HCT116 (cell line): Measurements from ENCODE around the gene CCDC71. TPM values are rescaled to one million over a fixed set of nuclear protein-coding genes. Genes with fewer than 3 reads are reported as not detected.

ENCODE experiments used
- ATAC-seq: fragments of 200-7000 bp; cut with Tn5 transposase; 2 replicates; pipeline ENCODE4 v1.9.1; 2020; ENCODE audit warnings: mild to moderate bottlenecking, moderate library complexity
- BruUV-seq: library from RNA; stranded (reverse); fragments of 400-500 nt; replicated peaks from 2 replicates; lab custom pipeline; 2021; lab: Mats Ljungman, UMichigan
- CTCF ChIA-PET: fragments of 300-600 bp; sonication (Branson Sonifier 250); formaldehyde crosslinking; loops from one replicate; lab custom pipeline; 2021; ENCODE audit warnings: antibody characterized with exemption; lab: Charles Lee
- POLR2A ChIA-PET: fragments of 300-600, 350-600 bp; sonication (Branson Sonifier 250); formaldehyde crosslinking; loops from one replicate; lab custom pipeline; 2021; ENCODE audit warnings: antibody characterized with exemption; lab: Charles Lee
- RAD21 ChIA-PET, 2 experiments: fragments of 300-600 bp; sonication (Branson Sonifier 250); formaldehyde crosslinking; loops; one replicate each; lab custom pipeline; 2023; ENCODE audit warnings: low total read pairs in 2 of 2; ENCODE audit not compliant: uncharacterized antibody in 2 of 2, unreplicated experiment in 2 of 2, low non-redundant PET in 1 of 2; lab: Charles Lee
- DNase-seq: peaks from one replicate; pipeline ENCODE4 v3.0.0-alpha.2; 2010; ENCODE audit warnings: low read depth, low spot score
- H2AFZ ChIP-seq: fragments of 200-600 bp; shearing (Covaris generic), sonication (generic); 2 replicates; pipeline ENCODE4 v1.6.1; 2017; ENCODE audit warnings: low read depth, mixed run types, mixed read lengths, antibody characterized with exemption, low read length; ENCODE audit not compliant: poor library complexity, severe bottlenecking
- H3K27ac ChIP-seq: 2 replicates; pipeline ENCODE4 v1.5.1; 2012; ENCODE audit warnings: low read depth, low read length
- H3K27me3 ChIP-seq: fragments of 200-600 bp; sonication (generic); 2 replicates; pipeline ENCODE4 v1.6.1; 2016; ENCODE audit warnings: mixed run types, low read length, mixed read lengths; ENCODE audit not compliant: insufficient read depth
- H3K36me3 ChIP-seq, 2 experiments: fragments of 200-500 bp in 1 of 2; fragments of 200-600 bp in 1 of 2; sonication (Bioruptor generic) in 1 of 2; sonication (generic) in 1 of 2; 2 replicates each; pipeline versions ENCODE4 v1.5.1 to v1.6.1; 2014 to 2016; ENCODE audit warnings: low read length in 2 of 2, inconsistent platforms in 1 of 2, mixed read lengths in 1 of 2, mixed run types in 1 of 2; ENCODE audit not compliant: insufficient read depth in 2 of 2, control insufficient read depth in 1 of 2
- H3K4me1 ChIP-seq, 2 experiments: fragments of 200-600 bp in 1 of 2; sonication (generic) in 1 of 2; 2 replicates each; pipeline versions ENCODE4 v1.5.1 to v1.6.1; 2012 to 2017; ENCODE audit warnings: low read length in 2 of 2, inconsistent platforms in 1 of 2, mild to moderate bottlenecking in 1 of 2, mixed read lengths in 1 of 2, mixed run types in 1 of 2, moderate library complexity in 1 of 2; ENCODE audit not compliant: insufficient read depth in 2 of 2, control insufficient read depth in 1 of 2
- H3K4me2 ChIP-seq: fragments of 200-600 bp; sonication (generic); 2 replicates; pipeline ENCODE4 v1.6.1; 2017; ENCODE audit warnings: mixed run types, low read length, mixed read lengths
- H3K4me3 ChIP-seq, 2 experiments: fragments of 200-600 bp in 1 of 2; sonication (generic) in 1 of 2; replicated peaks in 1 of 2; 2 replicates each; pipeline ENCODE4 v1.5.1; 2011 to 2016; ENCODE audit warnings: low read length in 2 of 2, control low read depth in 1 of 2, low read depth in 1 of 2, mild to moderate bottlenecking in 1 of 2, mixed read lengths in 1 of 2, mixed run types in 1 of 2
- H3K79me2 ChIP-seq: fragments of 200-600 bp; sonication (generic); 2 replicates; pipeline ENCODE4 v1.6.1; 2017; ENCODE audit warnings: mild to moderate bottlenecking, mixed run types, low read length, moderate library complexity, mixed read lengths; ENCODE audit not compliant: insufficient read depth
- H3K9ac ChIP-seq: fragments of 200-600 bp; sonication (generic); 2 replicates; pipeline ENCODE4 v1.6.1; 2016; ENCODE audit warnings: low read length, mixed read lengths
- H3K9me2 ChIP-seq: fragments of 200-600 bp; sonication (generic), shearing (Covaris generic); 2 replicates; pipeline ENCODE4 v1.6.1; 2017; ENCODE audit warnings: mixed run types, mild to moderate bottlenecking, moderate library complexity; ENCODE audit not compliant: insufficient read depth
- H3K9me3 ChIP-seq, 2 experiments: fragments of 200-500 bp in 1 of 2; fragments of 200-600 bp in 1 of 2; sonication (Bioruptor generic) in 1 of 2; sonication (generic) in 1 of 2; 2 replicates each; pipeline ENCODE4 v1.6.1; 2014 to 2017; ENCODE audit warnings: low read length in 2 of 2, mixed read lengths in 2 of 2, inconsistent platforms in 1 of 2, low read depth in 1 of 2, mild to moderate bottlenecking in 1 of 2, mixed run types in 1 of 2, moderate library complexity in 1 of 2; ENCODE audit not compliant: control insufficient read depth in 1 of 2, insufficient read depth in 1 of 2
- H4K20me1 ChIP-seq: fragments of 200-600 bp; sonication (generic), shearing (Covaris generic); 2 replicates; pipeline ENCODE4 v1.6.1; 2017; ENCODE audit warnings: mixed run types, mild to moderate bottlenecking, moderate library complexity; ENCODE audit not compliant: insufficient read depth
- CEBPB ChIP-seq: IDR thresholded peaks from 2 replicates; pipeline ENCODE4 v1.6.1; 2012; ENCODE audit warnings: low read depth
- EZH2 ChIP-seq: fragments of 200-600 bp; sonication (generic); IDR thresholded peaks from 2 replicates; pipeline ENCODE4 v1.6.1; 2017; ENCODE audit warnings: antibody characterized with exemption, mixed run types
- EZH2phosphoT487 ChIP-seq: fragments of 200-600 bp; IDR thresholded peaks from 2 replicates; pipeline ENCODE4 v1.6.1; 2018; ENCODE audit warnings: antibody characterized with exemption, borderline replicate concordance
- POLR2AphosphoS5 ChIP-seq: IDR thresholded peaks from 2 replicates; pipeline ENCODE4 v1.6.1; 2011; ENCODE audit warnings: mild to moderate bottlenecking, low read depth, low read length, moderate library complexity
- RAD21 ChIP-seq: IDR thresholded peaks from 2 replicates; pipeline ENCODE4 v1.6.1; 2012; ENCODE audit warnings: low read depth, mild to moderate bottlenecking
- SRF ChIP-seq: IDR thresholded peaks from 2 replicates; pipeline ENCODE4 v1.6.1; 2012; ENCODE audit warnings: low read depth
- YY1 ChIP-seq: IDR thresholded peaks from 2 replicates; pipeline ENCODE4 v1.6.1; 2011; ENCODE audit warnings: low read length, low read depth, moderate library complexity, mild to moderate bottlenecking; ENCODE audit not compliant: insufficient replicate concordance; ENCODE audit errors: extremely low read depth
- intact Hi-C: fragments of 100-400 bp; cut with micrococcal nuclease; formaldehyde crosslinking; loops from 2 replicates; pipeline ENCODE4 v1.10.0; 2022
- total RNA-seq: library from RNA; stranded (reverse); gene quantifications from one replicate; pipeline ENCODE4 v1.2.1, GENCODE V29; 2021; ENCODE audit not compliant: unreplicated experiment
- TF ChIP-seq, protein P1 (sequence below): IDR thresholded peaks from 2 replicates; pipeline ENCODE4 v1.6.1; 2011; ENCODE audit warnings: mild to moderate bottlenecking, low read length, moderate library complexity; ENCODE audit not compliant: insufficient replicate concordance; ENCODE audit errors: extremely low read depth

Gene CCDC71
- total RNA-seq, 1 experiment from 2014 or later: 32.8 TPM

DNA sequence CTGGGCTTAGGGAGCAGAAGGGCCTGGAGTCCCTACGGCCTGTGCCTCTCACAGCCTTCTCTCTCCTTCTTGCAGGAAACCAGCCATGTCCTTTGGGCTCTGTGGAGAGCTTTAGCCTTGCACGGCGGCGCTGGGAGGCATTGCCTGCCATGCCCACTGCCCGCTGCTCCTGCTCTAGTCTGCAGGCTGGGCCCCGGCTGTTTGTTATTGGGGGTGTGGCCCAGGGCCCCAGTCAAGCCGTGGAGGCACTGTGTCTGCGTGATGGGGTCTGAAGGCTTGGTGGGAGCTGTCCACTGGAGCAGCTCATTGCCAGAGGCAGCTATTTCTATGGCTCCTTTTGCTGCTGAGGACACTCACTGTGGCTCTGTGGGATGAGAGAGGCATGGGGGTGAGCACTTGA, 9.4 kb upstream of the CCDC71 start:
- CTCF ChIA-PET: no interaction called here

DNA sequence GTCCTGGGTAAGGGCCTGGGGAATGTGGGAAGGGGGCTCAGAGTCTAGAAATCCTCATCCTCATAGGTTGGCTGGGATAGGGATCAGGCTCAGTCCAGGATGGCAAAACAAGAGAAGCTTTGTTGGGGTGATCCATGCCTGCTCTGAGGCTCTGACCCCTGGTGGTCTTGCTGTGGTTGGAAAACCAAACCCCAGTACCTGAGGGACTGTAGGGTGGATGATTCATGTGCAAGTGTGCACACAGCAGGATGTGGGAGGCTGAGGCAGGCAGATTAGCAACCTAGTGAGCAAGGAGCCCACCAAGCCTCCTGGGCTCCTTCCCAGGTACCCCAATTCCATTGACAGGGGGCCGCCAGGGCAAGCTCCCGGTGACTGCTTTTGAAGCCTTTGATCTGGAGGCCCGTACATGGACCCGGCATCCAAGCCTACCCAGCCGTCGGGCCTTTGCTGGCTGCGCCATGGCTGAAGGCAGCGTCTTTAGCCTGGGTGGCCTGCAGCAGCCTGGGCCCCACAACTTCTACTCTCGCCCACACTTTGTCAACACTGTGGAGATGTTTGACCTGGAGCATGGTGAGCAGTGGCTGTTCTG, 8.4 kb upstream of the CCDC71 start:
- ChIA-PET CTCF (no interaction called here), RAD21 (no interaction called here), POLR2A (no interaction called here)
- H3K4me3 ChIP-seq: no peak overlapping the region
- DNase-seq: no peak
- H3K36me3 ChIP-seq: no peaks in the 10 kb centered on the region
- H3K9me2 ChIP-seq: no peaks in the 10 kb centered on the region
- no peaks in the 10 kb centered on the region for H3K79me2 ChIP-seq
- TF ChIP-seq YY1 (no peak), POLR2AphosphoS5 (no peak)
- H4K20me1 ChIP-seq: no peaks in the 10 kb centered on the region
- H3K4me1 ChIP-seq: peaks cover 14 to 37% of the 10 kb centered on the region in 2 experiments; a peak in 3 of 4 replicates
- H3K9me3 ChIP-seq: no peaks in the 10 kb centered on the region
- H3K9ac ChIP-seq: no peak overlapping the region
- H3K4me2 ChIP-seq: no peak overlapping the region
- no TSS peak for BruUV-seq
- intact Hi-C loops: loop anchor here (5.0 kb wide), 2 partner anchors 88 to 183 kb away; partner anchors contain the start of gene GPX1
- H3K27ac ChIP-seq: no peak overlapping the region
- ATAC-seq: no peak
- no peak overlapping the region for H2AFZ ChIP-seq
- H3K27me3 ChIP-seq: no peaks in the 10 kb centered on the region

More for the DNA sequence above, 9.4 kb upstream of the CCDC71 start:
- H3K4me3 ChIP-seq: no peak overlapping the region
- H3K79me2 ChIP-seq: no peaks in the 10 kb centered on the region
- no peaks in the 10 kb centered on the region for H4K20me1 ChIP-seq
- no peaks in the 10 kb centered on the region for H3K9me3 ChIP-seq
- no peak overlapping the region for H2AFZ ChIP-seq
- TF ChIP-seq, protein P1, sequence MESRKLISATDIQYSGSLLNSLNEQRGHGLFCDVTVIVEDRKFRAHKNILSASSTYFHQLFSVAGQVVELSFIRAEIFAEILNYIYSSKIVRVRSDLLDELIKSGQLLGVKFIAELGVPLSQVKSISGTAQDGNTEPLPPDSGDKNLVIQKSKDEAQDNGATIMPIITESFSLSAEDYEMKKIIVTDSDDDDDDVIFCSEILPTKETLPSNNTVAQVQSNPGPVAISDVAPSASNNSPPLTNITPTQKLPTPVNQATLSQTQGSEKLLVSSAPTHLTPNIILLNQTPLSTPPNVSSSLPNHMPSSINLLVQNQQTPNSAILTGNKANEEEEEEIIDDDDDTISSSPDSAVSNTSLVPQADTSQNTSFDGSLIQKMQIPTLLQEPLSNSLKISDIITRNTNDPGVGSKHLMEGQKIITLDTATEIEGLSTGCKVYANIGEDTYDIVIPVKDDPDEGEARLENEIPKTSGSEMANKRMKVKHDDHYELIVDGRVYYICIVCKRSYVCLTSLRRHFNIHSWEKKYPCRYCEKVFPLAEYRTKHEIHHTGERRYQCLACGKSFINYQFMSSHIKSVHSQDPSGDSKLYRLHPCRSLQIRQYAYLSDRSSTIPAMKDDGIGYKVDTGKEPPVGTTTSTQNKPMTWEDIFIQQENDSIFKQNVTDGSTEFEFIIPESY: no peak
- TF ChIP-seq EZH2: no peak
- TF ChIP-seq CEBPB: no peak
- TF ChIP-seq EZH2phosphoT487: no peak
- no peak for TF ChIP-seq RAD21
- TF ChIP-seq SRF: no peak
- H3K4me2 ChIP-seq: no peak overlapping the region
- no TSS peak for BruUV-seq
- no peak overlapping the region for H3K9ac ChIP-seq
- H3K9me2 ChIP-seq: no peaks in the 10 kb centered on the region
- H3K27ac ChIP-seq: no peak overlapping the region
- POLR2A ChIA-PET: no interaction called here
- ATAC-seq: no peak
- no peaks in the 10 kb centered on the region for H3K27me3 ChIP-seq
- peaks cover 13 to 29% of the 10 kb centered on the region in 2 experiments; a peak in 3 of 4 replicates for H3K4me1 ChIP-seq
- DNase-seq: no peak
- no peaks in the 10 kb centered on the region for H3K36me3 ChIP-seq
- intact Hi-C loops: no loop called here
- RAD21 ChIA-PET: no interaction called here
